GM12878 (cell line): ENCODE results near the gene GJA10. TPM values are rescaled to one million over a fixed set of nuclear protein-coding genes. Genes with fewer than 3 reads are reported as not detected.

Source experiments
- ATAC-seq: fragments of 200-7000 bp; cut with Tn5 transposase; 3 replicates; pipeline ENCODE4 v1.9.1; 2020; ENCODE audit warnings: mild to moderate bottlenecking, moderate library complexity
- BruUV-seq: library from RNA; stranded (reverse); fragments of 400-500 nt; replicated peaks from 2 replicates; lab custom pipeline; 2021; lab: Mats Ljungman, UMichigan
- CTCF ChIA-PET: fragments of 300-600 bp; sonication (Branson Sonifier 250); formaldehyde crosslinking; extraction: SDS; loops from one replicate; lab custom pipeline; 2021; ENCODE audit warnings: inconsistent platforms; lab: Yijun Ruan, JAX
- POLR2A ChIA-PET: fragments of 350-600 bp; formaldehyde crosslinking; extraction: SDS; loops from one replicate; lab custom pipeline; 2021; ENCODE audit warnings: inconsistent platforms; lab: Charles Lee
- RAD21 ChIA-PET: fragments of 300-600 bp; sonication (Branson Sonifier 250); formaldehyde crosslinking; loops from one replicate; lab custom pipeline; 2023; ENCODE audit warnings: antibody characterized with exemption; ENCODE audit not compliant: unreplicated experiment; lab: Charles Lee
- SMC1A ChIA-PET: fragments of 300-600 bp; sonication (Branson Sonifier 250); formaldehyde crosslinking; loops from one replicate; lab custom pipeline; 2023; ENCODE audit not compliant: unreplicated experiment, uncharacterized antibody; lab: Charles Lee
- DNase-seq: peaks from one replicate; pipeline ENCODE4 v3.0.0-alpha.2; 2011; ENCODE audit warnings: low read depth, low spot score
- FAIRE-seq: peaks from 3 replicates; lab custom pipeline; 2011; peaks lifted over from hg19 to GRCh38; lab: Jason Lieb, UNC
- H2AFZ ChIP-seq: 2 replicates; pipeline ENCODE4 v1.6.0; 2011; ENCODE audit warnings: low read depth, low read length, control low read depth; ENCODE audit not compliant: control insufficient read depth
- H3K27ac ChIP-seq: 2 replicates; pipeline ENCODE4 v1.5.1; 2011; ENCODE audit warnings: control low read depth; ENCODE audit not compliant: control insufficient read depth, insufficient read depth
- H3K27me3 ChIP-seq, 2 experiments: replicated peaks in 1 of 2; 2 replicates each; pipeline versions ENCODE4 v1.6.0 to v1.6.1; 2011; ENCODE audit warnings: low read length in 1 of 2; ENCODE audit not compliant: control insufficient read depth in 2 of 2, insufficient read depth in 2 of 2
- H3K36me3 ChIP-seq, 2 experiments: 2 replicates each; pipeline ENCODE4 v1.5.1; 2011; ENCODE audit warnings: low read length in 1 of 2; ENCODE audit not compliant: control insufficient read depth in 2 of 2, insufficient read depth in 2 of 2
- H3K4me1 ChIP-seq: 2 replicates; pipeline ENCODE4 v1.6.1; 2011; ENCODE audit warnings: mild to moderate bottlenecking, low read length, moderate library complexity, mixed read lengths; ENCODE audit not compliant: control insufficient read depth, insufficient read depth
- H3K4me2 ChIP-seq: 2 replicates; pipeline ENCODE4 v1.6.0; 2011; ENCODE audit warnings: control low read depth; ENCODE audit not compliant: control insufficient read depth, insufficient read depth
- H3K4me3 ChIP-seq: fragments of 200-600 bp; sonication (generic); 2 replicates; pipeline ENCODE4 v1.5.1; 2016
- H3K79me2 ChIP-seq: 2 replicates; pipeline ENCODE4 v1.6.0; 2011; ENCODE audit warnings: low read length; ENCODE audit not compliant: control insufficient read depth, insufficient read depth
- H3K9ac ChIP-seq: 2 replicates; pipeline ENCODE4 v1.8.0; 2011; ENCODE audit warnings: low read length, control low read depth, mixed read lengths; ENCODE audit not compliant: control insufficient read depth, insufficient read depth
- H3K9me3 ChIP-seq: replicated peaks from 3 replicates; pipeline ENCODE4 v1.5.1; 2011; ENCODE audit warnings: mild to moderate bottlenecking, low read length; ENCODE audit not compliant: control insufficient read depth, insufficient read depth
- H4K20me1 ChIP-seq: 2 replicates; pipeline ENCODE4 v1.6.0; 2011; ENCODE audit not compliant: control insufficient read depth, insufficient read depth
- BCLAF1 ChIP-seq: fragments of 450-650 bp; IDR thresholded peaks from 2 replicates; pipeline ENCODE4 v1.6.1; 2017; ENCODE audit warnings: antibody characterized with exemption, mild to moderate bottlenecking, moderate library complexity
- CREM ChIP-seq: IDR thresholded peaks from 2 replicates; pipeline ENCODE4 v1.6.1; 2014; ENCODE audit warnings: antibody characterized with exemption, low read depth
- DPF2 ChIP-seq: fragments of 450-650 bp; IDR thresholded peaks from 2 replicates; pipeline ENCODE4 v1.6.1; 2017; ENCODE audit warnings: mild to moderate bottlenecking
- ELK1 ChIP-seq: IDR thresholded peaks from 2 replicates; pipeline ENCODE4 v1.6.1; 2012; ENCODE audit warnings: low read depth, low read length, improper control_type of control experiment
- FOS ChIP-seq: IDR thresholded peaks from 3 replicates; pipeline ENCODE4 v1.6.1; 2011; ENCODE audit warnings: borderline replicate concordance; ENCODE audit not compliant: insufficient read length; ENCODE audit errors: extremely low read depth
- HDAC2 ChIP-seq: fragments of 200-600 bp; sonication (generic); IDR thresholded peaks from 2 replicates; pipeline ENCODE4 v1.6.1; 2017
- NFXL1 ChIP-seq: fragments of 450-650 bp; IDR thresholded peaks from 2 replicates; pipeline ENCODE4 v1.6.1; 2017; ENCODE audit warnings: antibody characterized with exemption, mild to moderate bottlenecking, borderline replicate concordance
- STAT3 ChIP-seq: IDR thresholded peaks from 2 replicates; pipeline ENCODE4 v1.6.1; 2011; ENCODE audit warnings: low read depth, low read length, improper control_type of control experiment
- SUPT20H ChIP-seq: IDR thresholded peaks from 2 replicates; pipeline ENCODE4 v1.6.1; 2011; ENCODE audit warnings: low read depth, mild to moderate bottlenecking, low read length, moderate library complexity, borderline replicate concordance; ENCODE audit not compliant: control insufficient read depth
- YY1 ChIP-seq: IDR thresholded peaks from 2 replicates; pipeline ENCODE4 v1.6.1; 2011; ENCODE audit warnings: low read depth, mild to moderate bottlenecking, low read length
- ZBTB40 ChIP-seq: fragments of 450-650 bp; IDR thresholded peaks from 2 replicates; pipeline ENCODE4 v1.6.1; 2016; ENCODE audit warnings: mild to moderate bottlenecking, moderate library complexity, borderline replicate concordance
- WGBS: methylation state at CpG from one replicate; pipeline ENCODE4 v1.1.6; 2016; ENCODE audit warnings: low lambda C conversion rate; ENCODE audit not compliant: insufficient replicate concordance, insufficient coverage; ENCODE audit errors: missing lambda C conversion rate; 5-methylcytosine and 5-hydroxymethylcytosine counted together
- in situ Hi-C: fragments of 300-500 bp; cut with MboI; formaldehyde crosslinking; loops from 9 replicates; pipeline ENCODE4 v1.14.3; 2018; ENCODE audit warnings: mixed read lengths
- intact Hi-C: fragments of 100-400 bp; cut with micrococcal nuclease; formaldehyde crosslinking; loops from one replicate; pipeline ENCODE4 v1.14.2; 2022; ENCODE audit not compliant: unreplicated experiment
- polyA plus RNA-seq, 11 experiments: library from polyadenylated mRNA; depleted of rRNA in 4 of 11; unstranded in 6 of 11; stranded (reverse) in 5 of 11; fragments of >200 nt; fragmentation: Nextera tagmentation in 4 of 11; fragmentation: Illumina TruSeq in 1 of 11; extraction: Ambion mirVana in 4 of 11; extraction: Trizol in 1 of 11; gene quantifications; 1 replicate in 1 of 11; 2 replicates in 10 of 11; pipeline versions ENCODE4 v1.2.1 to v1.2.3, GENCODE V29; 2011 to 2016; ENCODE audit warnings: inconsistent platforms in 2 of 11, missing spikeins in 2 of 11, low read depth in 1 of 11
- total RNA-seq, 4 experiments: library from RNA; depleted of rRNA in 3 of 4; stranded (reverse); fragments of >200 nt in 3 of 4; fragmentation: Illumina TruSeq in 1 of 4; extraction: Trizol in 1 of 4; gene quantifications; 2 replicates each; pipeline versions ENCODE4 v1.2.1 to v1.2.3, GENCODE V29; 2013 to 2021
- TF ChIP-seq, protein P1 (sequence below): fragments of 450-650 bp; IDR thresholded peaks from 2 replicates; pipeline ENCODE4 v1.6.1; 2017; ENCODE audit warnings: mild to moderate bottlenecking, low read depth, inconsistent platforms; ENCODE audit not compliant: poor library complexity, severe bottlenecking

GJA10 gene
- total and polyA plus RNA-seq, 10 of the 15 experiments (the other 5 are each of a cell fraction or from before 2014, with no cell fraction given): not detected

- Histone ChIP-seq H3K27me3 (no peaks in the 10 kb centered on the region; a peak in 1 of 4 replicates), H4K20me1 (no peaks in the 10 kb centered on the region), H3K36me3 (no peaks in the 10 kb centered on the region), H3K9ac (no peak overlapping the region), H3K9me3 (no peaks in the 10 kb centered on the region; the same call in 1 of the 3 replicates), H2AFZ (no peak overlapping the region), H3K4me1 (no peaks in the 10 kb centered on the region), H3K4me3 (no peak overlapping the region), H3K79me2 (no peaks in the 10 kb centered on the region), H3K27ac (no peak overlapping the region), H3K4me2 (no peak overlapping the region)
- RAD21 ChIA-PET: no interaction called here
- WGBS: 77% methylated on average over 3 of the region's 3 CpGs
- CTCF ChIA-PET: interaction anchor here (0.6 kb wide), 1 partner anchor 200 kb away, joined by 3 read pairs; no protein-coding TSS in a partner anchor
- in situ Hi-C loops (no loop called here), intact Hi-C loops (no loop called here)
- POLR2A ChIA-PET: no interaction called here
- FAIRE-seq: no peak
- BruUV-seq: no TSS peak
- ATAC-seq: no peak
- no peak for DNase-seq
- SMC1A ChIA-PET: no interaction called here
- TF ChIP-seq CREM (no peak), ZBTB40 (no peak), HDAC2 (no peak), ELK1 (no peak), NFXL1 (no peak), BCLAF1 (no peak), YY1 (no peak), DPF2 (no peak), FOS (no peak), STAT3 (no peak), SUPT20H (no peak)
- TF ChIP-seq, protein P1, sequence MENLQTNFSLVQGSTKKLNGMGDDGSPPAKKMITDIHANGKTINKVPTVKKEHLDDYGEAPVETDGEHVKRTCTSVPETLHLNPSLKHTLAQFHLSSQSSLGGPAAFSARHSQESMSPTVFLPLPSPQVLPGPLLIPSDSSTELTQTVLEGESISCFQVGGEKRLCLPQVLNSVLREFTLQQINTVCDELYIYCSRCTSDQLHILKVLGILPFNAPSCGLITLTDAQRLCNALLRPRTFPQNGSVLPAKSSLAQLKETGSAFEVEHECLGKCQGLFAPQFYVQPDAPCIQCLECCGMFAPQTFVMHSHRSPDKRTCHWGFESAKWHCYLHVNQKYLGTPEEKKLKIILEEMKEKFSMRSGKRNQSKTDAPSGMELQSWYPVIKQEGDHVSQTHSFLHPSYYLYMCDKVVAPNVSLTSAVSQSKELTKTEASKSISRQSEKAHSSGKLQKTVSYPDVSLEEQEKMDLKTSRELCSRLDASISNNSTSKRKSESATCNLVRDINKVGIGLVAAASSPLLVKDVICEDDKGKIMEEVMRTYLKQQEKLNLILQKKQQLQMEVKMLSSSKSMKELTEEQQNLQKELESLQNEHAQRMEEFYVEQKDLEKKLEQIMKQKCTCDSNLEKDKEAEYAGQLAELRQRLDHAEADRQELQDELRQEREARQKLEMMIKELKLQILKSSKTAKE: no peak
Measured at GRCh38 chr6:89917801-89918366, 23.6 kb downstream of the GJA10 start.
